ENCODE measurements around the gene STARD3. TPM values are rescaled to one million over a fixed set of nuclear protein-coding genes. Genes with fewer than 3 reads are reported as not detected.

STARD3 gene
- total RNA-seq, 1 donor from 2014 or later: 13.9 TPM

DNA sequence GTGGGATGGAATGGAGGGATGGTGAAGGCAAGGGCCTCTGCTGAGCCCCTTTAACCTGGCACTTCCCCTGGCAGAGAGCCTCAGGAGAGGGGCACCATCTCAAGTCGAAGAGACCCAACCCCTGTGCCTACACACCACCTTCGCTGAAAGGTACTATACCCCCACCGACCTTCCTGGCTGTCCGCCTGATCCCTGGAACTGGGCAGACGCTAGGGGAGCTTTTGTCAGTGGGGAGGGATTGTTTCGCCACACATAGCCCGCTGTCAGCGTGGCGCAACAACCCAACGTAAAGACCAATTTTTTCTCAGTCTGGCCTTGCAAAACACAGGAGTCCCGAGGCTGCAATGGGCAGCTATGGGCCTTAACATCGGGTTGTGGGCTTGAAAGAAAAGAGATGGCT is 7.0 kb upstream of the STARD3 start:
- intact Hi-C loops (cut with DNase I): no loop called here
- no peak for DNase-seq
- ATAC-seq (ENCODE audit: poor library complexity): no peak

GRCh38 chr17:39631403-39631802 is 5.5 kb upstream of the STARD3 start:
- ATAC-seq (ENCODE audit: poor library complexity) (no peak), DNase-seq (no peak)
- intact Hi-C loops (cut with DNase I): no loop called here

GRCh38 chr17:39632153-39632941 is 4.6 kb upstream of the STARD3 start:
- DNase-seq (no peak), ATAC-seq (ENCODE audit: poor library complexity) (no peak)
- intact Hi-C loops (cut with DNase I): no loop called here

GRCh38 chr17:39633570-39634183 is 3.3 kb upstream of the STARD3 start:
- ATAC-seq (ENCODE audit: poor library complexity) (no peak), DNase-seq (no peak)
- intact Hi-C loops (cut with DNase I): no loop called here

DNA sequence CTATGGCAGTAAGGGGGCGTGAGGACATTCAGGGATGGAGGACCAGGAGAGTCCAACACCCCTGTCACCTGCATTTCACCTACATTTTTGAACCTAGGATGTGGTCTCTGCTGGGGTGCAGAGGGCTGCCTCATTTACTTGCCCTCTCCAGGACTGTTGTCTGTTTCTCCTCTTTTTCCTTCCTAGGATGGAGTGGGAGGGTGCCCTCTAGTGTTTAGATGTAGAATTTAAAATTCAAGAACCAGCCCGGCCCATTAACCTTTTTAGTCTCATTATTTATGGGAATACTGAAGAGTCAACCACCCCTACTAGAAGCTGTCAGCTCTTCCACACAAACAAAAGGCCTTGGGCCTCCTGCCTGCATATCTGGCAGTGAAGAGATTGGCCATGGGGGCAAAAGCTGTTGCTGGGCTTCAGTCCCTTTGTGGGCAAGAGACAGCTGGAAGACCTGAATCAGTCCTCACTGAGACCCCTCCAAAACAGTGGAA is 2.5 kb upstream of the STARD3 start:
- DNase-seq: no peak
- intact Hi-C loops (cut with DNase I): no loop called here
- no peak for ATAC-seq (ENCODE audit: poor library complexity)

DNA sequence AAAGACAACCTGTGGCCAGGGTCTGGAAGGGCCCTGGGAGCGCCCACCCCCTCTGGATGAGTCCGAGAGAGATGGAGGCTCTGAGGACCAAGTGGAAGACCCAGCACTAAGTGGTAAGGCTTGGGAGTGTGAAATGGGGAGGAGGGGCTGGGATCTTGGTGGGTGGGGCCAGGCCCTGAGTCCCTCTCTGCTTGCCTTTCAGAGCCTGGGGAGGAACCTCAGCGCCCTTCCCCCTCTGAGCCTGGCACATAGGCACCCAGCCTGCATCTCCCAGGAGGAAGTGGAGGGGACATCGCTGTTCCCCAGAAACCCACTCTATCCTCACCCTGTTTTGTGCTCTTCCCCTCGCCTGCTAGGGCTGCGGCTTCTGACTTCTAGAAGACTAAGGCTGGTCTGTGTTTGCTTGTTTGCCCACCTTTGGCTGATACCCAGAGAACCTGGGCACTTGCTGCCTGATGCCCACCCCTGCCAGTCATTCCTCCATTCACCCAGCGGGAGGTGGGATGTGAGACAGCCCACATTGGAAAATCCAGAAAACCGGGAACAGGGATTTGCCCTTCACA is 1.2 kb upstream of the STARD3 start:
- no peak for ATAC-seq (ENCODE audit: poor library complexity)
- intact Hi-C loops (cut with DNase I): loop anchor here (5.0 kb wide), 1 partner anchor 37 kb away; no protein-coding TSS in a partner anchor
- no peak for DNase-seq

DNA sequence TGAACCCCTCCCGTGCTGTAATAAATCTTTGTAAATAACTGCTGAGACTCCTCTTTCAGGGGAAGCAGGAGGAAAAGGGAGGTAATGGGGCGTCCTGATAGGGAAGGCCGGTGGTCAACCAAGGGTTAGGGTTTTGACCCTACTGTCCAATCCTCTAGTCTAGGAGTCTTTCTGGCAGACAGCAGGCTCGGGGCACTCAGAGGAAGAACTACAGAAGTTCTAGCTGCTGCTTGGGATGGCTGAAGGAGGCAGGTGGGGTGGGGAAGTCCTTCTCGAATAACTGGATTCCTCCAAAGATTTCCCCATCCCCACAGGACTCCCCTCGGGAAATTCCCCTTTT is 387 bp upstream of the STARD3 start:
- ATAC-seq (ENCODE audit: poor library complexity) (peak; percentile 13), DNase-seq (no peak)
- intact Hi-C loops (cut with DNase I): loop anchor here (5.0 kb wide), 1 partner anchor 36 kb away; no protein-coding TSS in a partner anchor

DNA sequence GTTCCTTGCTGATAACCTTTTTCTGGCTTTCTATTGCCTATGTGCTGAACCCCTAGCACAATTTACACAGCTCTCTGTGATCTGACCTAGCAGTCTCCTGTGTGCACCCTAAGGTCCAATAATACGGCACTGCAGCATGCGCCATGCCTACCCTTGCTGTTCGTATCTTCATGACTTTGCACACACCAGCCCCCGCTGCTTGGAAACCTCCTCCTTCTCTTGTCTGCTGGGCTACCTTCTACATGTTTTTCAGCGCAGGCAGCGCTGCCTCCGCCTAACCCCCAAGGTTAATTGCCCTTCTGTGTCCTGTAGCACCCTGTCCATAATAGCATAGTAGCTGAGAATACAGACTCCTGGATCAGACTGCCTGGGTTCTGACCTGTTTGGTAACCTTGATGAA is 1.4 kb downstream of the STARD3 start:
- intact Hi-C loops (cut with DNase I): loop anchor here (5.0 kb wide), 1 partner anchor 34 kb away; no protein-coding TSS in a partner anchor
- DNase-seq: no peak
- ATAC-seq (ENCODE audit: poor library complexity): no peak

GRCh38 chr17:39639043-39639442 is 2.1 kb downstream of the STARD3 start:
- DNase-seq: no peak
- ATAC-seq (ENCODE audit: poor library complexity): no peak
- intact Hi-C loops (cut with DNase I): loop anchor here (5.0 kb wide), 1 partner anchor 33 kb away; no protein-coding TSS in a partner anchor

DNA sequence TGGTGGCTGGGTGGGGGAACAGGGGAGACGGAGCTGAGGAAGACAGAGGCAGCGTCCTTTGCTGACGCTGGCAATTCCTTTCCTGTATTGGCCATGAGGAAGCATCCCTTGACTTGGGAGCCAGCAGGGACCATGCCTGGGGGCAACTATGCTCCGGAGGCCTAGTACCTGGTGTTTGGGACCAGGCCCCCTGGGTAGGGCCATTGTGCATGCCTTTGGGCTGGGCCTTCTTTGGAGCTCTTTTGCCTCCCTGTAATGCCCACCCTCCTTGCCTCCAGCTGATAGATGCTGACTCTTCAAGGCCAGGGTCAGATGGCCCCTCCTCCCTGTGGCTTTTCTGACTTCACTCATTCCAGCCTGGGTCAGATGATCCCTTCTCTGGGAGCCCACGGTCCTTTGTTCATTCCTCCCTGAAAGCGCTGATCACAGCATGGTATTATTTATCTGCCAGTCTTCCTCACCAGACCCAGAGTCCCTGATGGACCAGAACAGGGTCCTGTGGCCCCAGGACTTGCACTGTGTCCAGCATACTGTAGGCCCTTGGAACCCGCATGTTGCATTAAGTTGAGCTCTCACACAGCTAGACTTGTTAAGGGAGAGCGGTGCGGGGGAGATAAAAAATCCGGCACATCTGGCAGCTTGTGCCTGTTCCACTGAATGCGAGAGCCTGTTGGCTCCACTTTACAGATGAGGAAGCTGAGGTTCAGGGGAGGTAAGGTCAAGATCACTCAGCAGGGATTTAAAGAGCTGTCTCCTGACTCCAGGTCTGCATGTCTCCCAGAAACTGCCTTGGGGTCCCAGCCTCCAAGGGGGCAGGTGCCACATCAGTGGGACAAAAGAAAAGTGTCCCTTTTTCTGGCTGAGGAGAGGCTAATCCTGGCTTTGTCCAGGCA is 2.9 kb downstream of the STARD3 start:
- intact Hi-C loops (cut with DNase I): loop anchor here (5.0 kb wide), 1 partner anchor 32 kb away; no protein-coding TSS in a partner anchor
- ATAC-seq (ENCODE audit: poor library complexity) (no peak), DNase-seq (no peak)

GRCh38 chr17:39640591-39641031 is 3.7 kb downstream of the STARD3 start:
- no peak for DNase-seq
- intact Hi-C loops (cut with DNase I): no loop called here
- no peak for ATAC-seq (ENCODE audit: poor library complexity)

GRCh38 chr17:39641097-39641496 is 4.2 kb downstream of the STARD3 start:
- intact Hi-C loops (cut with DNase I): no loop called here
- ATAC-seq (ENCODE audit: poor library complexity) (no peak), DNase-seq (no peak)

- intact Hi-C loops (cut with DNase I): no loop called here
- ATAC-seq (ENCODE audit: poor library complexity) (no peak), DNase-seq (no peak)
Observed at GRCh38 chr17:39641883-39642282, 4.9 kb downstream of the STARD3 start.

- ATAC-seq (ENCODE audit: poor library complexity) (no peak), DNase-seq (no peak)
- intact Hi-C loops (cut with DNase I): no loop called here
Observed at GRCh38 chr17:39642291-39643074, 5.5 kb downstream of the STARD3 start.

GRCh38 chr17:39643271-39643670 is 6.3 kb downstream of the STARD3 start:
- ATAC-seq (ENCODE audit: poor library complexity) (no peak), DNase-seq (no peak)
- intact Hi-C loops (cut with DNase I): no loop called here

- ATAC-seq (ENCODE audit: poor library complexity): no peak
- intact Hi-C loops (cut with DNase I): no loop called here
- no peak for DNase-seq
Observed at GRCh38 chr17:39647256-39647655, 10.3 kb downstream of the STARD3 start.

GRCh38 chr17:39648616-39649366 is 11.8 kb downstream of the STARD3 start:
- DNase-seq: no peak
- intact Hi-C loops (cut with DNase I): no loop called here

More at GRCh38 chr17:39648616-39649366, 11.8 kb downstream of the STARD3 start:
- no peak for ATAC-seq (ENCODE audit: poor library complexity)
